ENCODE data around the gene GDF3.
"Not testable (repeated sequence)": the region's sequence is repeated elsewhere in the genome, so short reads cannot be mapped to it uniquely, and the experiment has no call there.

GDF3 gene

GRCh38 chr12:7645395-7646177 lies 50.0 kb downstream of the GDF3 start:
- H3K27ac ChIP-seq = no peak overlapping the region
- peaks cover 6 to 32% (median 10%) of the 10 kb centered on the region in 10 experiments; a peak in 17 of 20 replicates for H3K4me1 ChIP-seq
- no peaks in the 10 kb centered on the region for H3K36me3 ChIP-seq
- no peaks in the 10 kb centered on the region for H4K20me1 ChIP-seq
- peaks cover 0 to 13% (median 8%) of the 10 kb centered on the region in 11 experiments; a peak in 18 of 22 replicates for H3K27me3 ChIP-seq
- H3K4me3 ChIP-seq = no peak overlapping the region
- H3K9ac ChIP-seq = no peak overlapping the region
- no peaks in the 10 kb centered on the region for H3K9me3 ChIP-seq (replicated peaks in 1 of 11)
- no peak for TF ChIP-seq Cebpa-rat (IDR thresholded peaks at IDR 0.05)
- H3K4me2 ChIP-seq = peak overlapping the region in 9 of 11 experiments; percentile 5 to 55 (median 33); a peak in 12 of 22 replicates

DNA sequence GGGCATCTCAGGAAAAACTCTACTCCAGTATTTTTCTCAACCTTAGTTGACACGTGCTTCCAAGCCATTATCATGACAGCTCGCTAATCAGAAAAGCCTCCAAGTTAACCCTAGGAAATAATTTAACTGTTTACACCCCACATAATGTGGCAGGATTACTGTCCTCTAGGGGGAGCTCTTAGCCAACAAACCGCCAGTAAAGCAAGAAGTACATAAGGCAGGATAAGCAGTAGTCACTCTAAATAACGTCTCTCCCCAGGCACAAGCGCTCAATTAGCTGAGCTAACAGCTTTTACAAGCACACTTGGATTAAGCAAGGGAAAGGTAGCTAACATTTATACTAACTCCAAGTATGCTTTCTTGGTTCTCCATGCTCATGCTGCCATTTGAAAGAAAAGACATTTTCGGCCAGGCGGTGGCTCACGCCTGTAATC lies 52.7 kb downstream of the GDF3 start:
- no peak overlapping the region for H3K27ac ChIP-seq
- H3K36me3 ChIP-seq = no peaks in the 10 kb centered on the region
- H3K4me2 ChIP-seq = peak overlapping the region in 1 of 11 experiments; percentile 28; a peak in 2 of 22 replicates
- no peak for TF ChIP-seq Cebpa-rat (IDR thresholded peaks at IDR 0.05)
- H3K27me3 ChIP-seq = peaks cover 6 to 31% (median 26%) of the 10 kb centered on the region in 11 experiments; a peak in 21 of 22 replicates
- H3K9ac ChIP-seq = peak overlapping the region in 1 of 11 experiments; percentile 45; a peak in 1 of 22 replicates
- no peaks in the 10 kb centered on the region for H4K20me1 ChIP-seq
- no peaks in the 10 kb centered on the region for H3K9me3 ChIP-seq (replicated peaks in 1 of 11)
- no peak overlapping the region for H3K4me3 ChIP-seq
- H3K4me1 ChIP-seq = peaks cover 6 to 45% (median 20%) of the 10 kb centered on the region in 10 experiments

GRCh38 chr12:7642287-7642686 lies 53.3 kb downstream of the GDF3 start:
- TF ChIP-seq Cebpa-rat (IDR thresholded peaks at IDR 0.05) = no peak
- Histone ChIP-seq H3K27me3 (peaks cover 6 to 31% (median 26%) of the 10 kb centered on the region in 11 experiments; a peak in 21 of 22 replicates), H3K9me3 (replicated peaks in 1 of 11) (no peaks in the 10 kb centered on the region), H3K4me3 (no peak overlapping the region), H3K9ac (peak overlapping the region in 1 of 11 experiments; percentile 45; a peak in 2 of 22 replicates), H3K4me1 (peaks cover 6 to 51% (median 20%) of the 10 kb centered on the region in 10 experiments), H3K36me3 (no peaks in the 10 kb centered on the region), H3K4me2 (peak overlapping the region in 1 of 11 experiments; percentile 28; a peak in 3 of 22 replicates), H3K27ac (no peak overlapping the region), H4K20me1 (no peaks in the 10 kb centered on the region)

GRCh38 chr12:7640123-7640995 lies 55.2 kb downstream of the GDF3 start:
- H3K27ac ChIP-seq; H3K9ac ChIP-seq; H3K9me3 ChIP-seq (replicated peaks in 1 of 11); H4K20me1 ChIP-seq; H3K36me3 ChIP-seq: not testable (repeated sequence)
- Histone ChIP-seq H3K4me3 (0 out of 20 replicates have a peak overlapping the region, but pooled peaks of 1 of the 10 experiments have one; percentile 31), H3K4me2 (peak overlapping the region in 10 of 11 experiments; percentile 4 to 83 (median 42); a peak in 13 of 22 replicates), H3K4me1 (peaks cover 0 to 57% (median 12%) of the 10 kb centered on the region in 10 experiments; a peak in 16 of 20 replicates), H3K27me3 (peaks cover 6 to 31% (median 26%) of the 10 kb centered on the region in 11 experiments; a peak in 21 of 22 replicates)

Data from BLaER1 treated with 17β-estradiol and CSF1 and Interleukin-3, amounts not matched to agents 10 nM and 100 nM (cell line).